ENCODE data around the gene ZBTB5. TPM values are rescaled to one million over a fixed set of nuclear protein-coding genes. Genes with fewer than 3 reads are reported as not detected.

The ZBTB5 gene
- total and polyA plus RNA-seq, 9 of the 15 experiments (the other 6 are each of a cell fraction or from before 2014, with no cell fraction given), result 2.3 to 43.2 (median 15.5) TPM

GRCh38 chr9:37410969-37411785 is 54.1 kb downstream of the ZBTB5 start (continued):
- 0 out of 4 replicates have a peak, but pooled peaks of 1 of the 2 experiments have one; percentile 40 for TF ChIP-seq FOXA3 (CRISPR knock-in tag; conservative IDR thresholded peaks at IDR 0.05 in 1 of 2, IDR thresholded peaks at IDR 0.05 in 1 of 2)
- TF ChIP-seq SPI1 (IDR thresholded peaks at IDR 0.05; ENCODE audit: borderline replicate concordance, low read depth, low read length), result peak; percentile 58; the same call in 1 of the 2 replicates
- 0 out of 2 replicates have a peak, but pooled peaks have one; percentile 21 for TF ChIP-seq L3MBTL2 (IDR thresholded peaks at IDR 0.05)
- 0 out of 2 replicates have a peak, but pooled peaks have one; percentile 25 for TF ChIP-seq JUND (IDR thresholded peaks at IDR 0.05; ENCODE audit: borderline replicate concordance, low read depth, low read length)
- TF ChIP-seq JUND (tag; IDR thresholded peaks at IDR 0.05; ENCODE audit: borderline replicate concordance, low read depth, low read length), result no peak
- TF ChIP-seq HCFC1 (IDR thresholded peaks at IDR 0.05; ENCODE audit: low read depth, low read length), result no peak
- no peak for TF ChIP-seq BCOR (IDR thresholded peaks at IDR 0.05)
- TF ChIP-seq ZBTB2 (IDR thresholded peaks at IDR 0.05), result no peak
- no peak for TF ChIP-seq DACH1 (IDR thresholded peaks at IDR 0.05; ENCODE audit: partially characterized antibody)
- no peak for TF ChIP-seq AFF4 (CRISPR knock-in tag; IDR thresholded peaks at IDR 0.05)
- TF ChIP-seq MAZ (CRISPR knock-in tag; conservative IDR thresholded peaks at IDR 0.05 in 1 of 2, IDR thresholded peaks at IDR 0.05 in 1 of 2), result peak in 1 of 2 experiments; percentile 68; a peak in 2 of 4 replicates
- TF ChIP-seq CREB1 (IDR thresholded peaks at IDR 0.05), result no peak
- no peak for TF ChIP-seq CREB1 (CRISPR knock-in tag; IDR thresholded peaks at IDR 0.05)
- TF ChIP-seq ZNF780A (CRISPR knock-in tag; IDR thresholded peaks at IDR 0.05), result no peak
- TF ChIP-seq ARID1B (IDR thresholded peaks at IDR 0.05), result 0 out of 2 replicates have a peak, but pooled peaks have one; percentile 13
- peak; percentile 17; the same call in 1 of the 2 replicates for TF ChIP-seq EHMT2 (IDR thresholded peaks at IDR 0.05)
- 0 out of 2 replicates have a peak, but pooled peaks have one; percentile 10 for TF ChIP-seq TFAP4 (CRISPR knock-in tag; IDR thresholded peaks at IDR 0.05; ENCODE audit: borderline replicate concordance)
- TF ChIP-seq SMC3 (conservative IDR thresholded peaks at IDR 0.05; ENCODE audit: insufficient read depth, low read depth, low read length), result peak; percentile 14; the same call in 1 of the 2 replicates
- no peak for TF ChIP-seq KAT8 (IDR thresholded peaks at IDR 0.05; ENCODE audit: low read depth)
- no peak for TF ChIP-seq SMAD3 (CRISPR knock-in tag; conservative IDR thresholded peaks at IDR 0.05)
- TF ChIP-seq ZNF316 (IDR thresholded peaks at IDR 0.05), result no peak

All from K562 (cell line).